Neutrophil (primary cell): ENCODE data around the gene ZNF346.

ENCODE experiments used
- H3K27ac ChIP-seq: fragments of 200-600 bp; sonication (generic); 2 replicates; pipeline ENCODE4 v1.5.1; 2016; ENCODE audit warnings: mild to moderate bottlenecking, moderate library complexity
- H3K27me3 ChIP-seq: fragments of 200-600 bp; sonication (generic); 2 replicates; pipeline ENCODE4 v1.6.0; 2016; ENCODE audit warnings: mild to moderate bottlenecking
- H3K36me3 ChIP-seq: fragments of 200-600 bp; sonication (generic); 2 replicates; pipeline ENCODE4 v1.5.1; 2017
- H3K4me1 ChIP-seq, 2 experiments: fragments of 200-600 bp in 1 of 2; sonication (generic) in 1 of 2; 1 replicate in 1 of 2; 2 replicates in 1 of 2; pipeline versions ENCODE4 v1.5.1 to v1.6.1; 2013 to 2016; ENCODE audit warnings: low read depth in 1 of 2, low read length in 1 of 2, mild to moderate bottlenecking in 1 of 2, moderate library complexity in 1 of 2; ENCODE audit not compliant: control insufficient read depth in 1 of 2, insufficient read depth in 1 of 2
- H3K4me3 ChIP-seq, 2 experiments: fragments of 200-600 bp in 1 of 2; sonication (generic) in 1 of 2; 1 replicate in 1 of 2; 2 replicates in 1 of 2; pipeline ENCODE4 v1.5.1; 2013 to 2016; ENCODE audit warnings: low read depth in 1 of 2, low read length in 1 of 2, mild to moderate bottlenecking in 1 of 2, moderate library complexity in 1 of 2
- H3K9me3 ChIP-seq: fragments of 200-600 bp; sonication (generic); 2 replicates; pipeline ENCODE4 v1.5.1; 2016
- CTCF ChIP-seq: fragments of 200-600 bp; sonication (generic); IDR thresholded peaks from 2 replicates; pipeline ENCODE4 v1.5.1; 2016; ENCODE audit warnings: antibody characterized with exemption

ZNF346 gene

GRCh38 chr5:177064500-177065277 is 42.2 kb downstream of the ZNF346 start:
- Histone ChIP-seq H3K36me3 (peaks cover 58% of the 10 kb centered on the region), H3K27ac (no peak overlapping the region), H3K27me3 (no peaks in the 10 kb centered on the region), H3K4me1 (peaks cover 0 to 5% of the 10 kb centered on the region in 2 experiments), H3K4me3 (no peak overlapping the region), H3K9me3 (no peaks in the 10 kb centered on the region)
- TF ChIP-seq CTCF: no peak

- peaks cover 0 to 5% of the 10 kb centered on the region in 2 experiments for H3K4me1 ChIP-seq
- no peaks in the 10 kb centered on the region for H3K9me3 ChIP-seq
- H3K27ac ChIP-seq: no peak overlapping the region
- no peak overlapping the region for H3K4me3 ChIP-seq
- H3K36me3 ChIP-seq: peaks cover 58% of the 10 kb centered on the region
- H3K27me3 ChIP-seq: no peaks in the 10 kb centered on the region
- TF ChIP-seq CTCF: no peak
Measured at GRCh38 chr5:177065491-177065890, 43.0 kb downstream of the ZNF346 start.

GRCh38 chr5:177066224-177066623 is 43.7 kb downstream of the ZNF346 start:
- H3K36me3 ChIP-seq: peaks cover 58% of the 10 kb centered on the region
- H3K9me3 ChIP-seq: no peaks in the 10 kb centered on the region
- H3K27ac ChIP-seq: no peak overlapping the region
- H3K27me3 ChIP-seq: no peaks in the 10 kb centered on the region
- peaks cover 0 to 5% of the 10 kb centered on the region in 2 experiments for H3K4me1 ChIP-seq
- no peak overlapping the region for H3K4me3 ChIP-seq
- no peak for TF ChIP-seq CTCF

GRCh38 chr5:177067503-177067902 is 45.0 kb downstream of the ZNF346 start:
- Histone ChIP-seq H3K4me3 (no peak overlapping the region), H3K27me3 (no peaks in the 10 kb centered on the region), H3K9me3 (no peaks in the 10 kb centered on the region), H3K27ac (no peak overlapping the region), H3K4me1 (peaks cover 0 to 5% of the 10 kb centered on the region in 2 experiments), H3K36me3 (peaks cover 50% of the 10 kb centered on the region)
- no peak for TF ChIP-seq CTCF

GRCh38 chr5:177070536-177071191 is 48.2 kb downstream of the ZNF346 start:
- peaks cover 20% of the 10 kb centered on the region for H3K36me3 ChIP-seq
- H3K9me3 ChIP-seq: no peaks in the 10 kb centered on the region
- no peak overlapping the region for H3K4me3 ChIP-seq
- H3K27ac ChIP-seq: no peak overlapping the region
- no peaks in the 10 kb centered on the region for H3K4me1 ChIP-seq
- H3K27me3 ChIP-seq: no peaks in the 10 kb centered on the region
- TF ChIP-seq CTCF: no peak
